HPDE6-E6E7 (cell line): ENCODE results near the gene OXCT2.
A peak's percentile ranks its signal among the peaks of the same experiment; 100 is the strongest.
"Not testable (repeated sequence)": the region's sequence is repeated elsewhere in the genome, so short reads cannot be mapped to it uniquely, and the experiment has no call there.

ENCODE experiments used
- DNase-seq: peaks from one replicate; pipeline ENCODE4 v3.0.0; 2011; ENCODE audit warnings: missing footprints; ENCODE audit errors: extremely low spot score

The OXCT2 gene

GRCh38 chr1:39771022-39771532 lies at the start of gene OXCT2:
OXCT2 (minus strand) TSS chr1:39771348; CDS start chr1:39771255, 93 bp downstream.
- not testable (repeated sequence) for DNase-seq

- DNase-seq, result no peak
These were observed 48.1 kb upstream of the OXCT2 start for GRCh38 chr1:39819091-39819812.

GRCh38 chr1:39818482-39818881 lies 47.3 kb upstream of the OXCT2 start:
- DNase-seq, result no peak

DNA sequence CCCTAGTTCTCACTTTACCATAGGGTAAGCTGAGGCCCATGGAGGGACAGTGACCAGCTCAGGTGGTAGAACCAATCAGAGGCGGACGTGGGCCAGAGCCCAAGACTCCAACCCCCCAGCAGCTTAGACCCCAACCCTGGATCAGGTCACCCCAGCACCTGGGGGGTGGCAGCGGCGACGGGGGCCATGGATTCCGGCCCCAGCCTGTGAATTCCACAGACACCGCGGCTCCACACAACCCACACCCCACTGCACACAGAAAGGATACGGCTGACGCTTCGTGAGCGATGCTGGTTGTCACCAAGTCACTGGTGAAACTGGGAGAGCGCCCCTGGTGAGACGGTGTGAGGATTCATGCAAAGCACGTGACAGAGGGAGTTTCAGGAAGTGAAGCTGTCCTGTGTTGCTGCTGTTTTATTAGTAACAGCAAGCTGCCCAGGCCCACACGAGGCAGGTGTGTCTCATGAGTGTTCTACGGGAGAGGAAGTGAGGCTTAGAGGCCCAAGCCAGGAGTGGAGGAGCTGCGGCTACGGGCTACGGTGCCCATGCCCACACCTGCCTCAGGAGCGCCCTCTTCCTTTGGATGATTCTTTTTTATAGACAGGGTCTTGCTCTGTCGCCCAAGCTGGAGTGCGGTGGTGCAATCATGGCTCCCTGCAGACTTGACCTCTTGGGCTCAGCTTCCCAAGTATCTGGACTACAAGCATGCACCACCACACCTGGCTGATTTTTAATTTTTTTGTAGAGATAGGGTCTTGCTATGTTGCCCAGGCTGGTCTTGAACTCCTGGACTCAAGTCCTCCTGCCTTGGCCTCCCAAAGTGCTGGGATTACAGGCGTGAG lies 46.2 kb upstream of the OXCT2 start:
- DNase-seq, result peak; percentile 83

DNA sequence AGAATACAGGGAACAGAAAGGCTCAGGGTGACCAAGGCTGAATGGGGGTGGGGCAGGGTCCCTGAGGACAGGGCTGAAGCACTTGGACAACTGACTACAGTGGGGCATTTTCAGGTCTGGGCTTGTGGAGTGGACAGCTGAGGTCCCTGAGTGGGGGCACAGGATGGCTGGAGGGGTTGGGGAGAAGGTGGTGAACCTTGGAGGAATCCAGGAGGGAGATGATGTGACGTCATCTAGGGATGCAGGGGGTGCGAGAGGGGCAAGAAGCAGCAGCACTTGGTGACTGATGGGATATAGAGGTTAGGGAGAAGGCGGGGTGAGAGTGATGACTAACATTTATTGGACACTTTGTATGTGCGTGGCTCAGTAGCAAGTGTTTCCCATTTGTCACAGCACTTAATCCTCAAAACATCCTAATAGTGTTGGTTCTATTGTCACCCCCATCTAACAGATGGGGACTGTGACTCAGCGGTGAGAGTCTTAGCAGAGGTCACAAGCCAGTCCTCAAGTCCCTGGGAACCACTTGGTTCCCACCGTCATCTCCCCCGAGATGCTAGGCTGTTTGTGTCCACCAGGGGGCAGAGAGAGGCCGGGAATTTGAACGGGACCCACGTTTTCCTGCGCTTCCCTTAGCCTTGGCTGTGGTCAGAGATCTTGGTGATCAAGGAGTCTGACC lies 45.4 kb upstream of the OXCT2 start:
- peak; percentile 58 for DNase-seq

GRCh38 chr1:39812913-39813312 lies 41.8 kb upstream of the OXCT2 start:
- DNase-seq, result no peak

GRCh38 chr1:39808784-39809517 lies 37.8 kb upstream of the OXCT2 start:
- no peak for DNase-seq

- no peak for DNase-seq
These were observed 34.2 kb upstream of the OXCT2 start for GRCh38 chr1:39805385-39805784.

DNA sequence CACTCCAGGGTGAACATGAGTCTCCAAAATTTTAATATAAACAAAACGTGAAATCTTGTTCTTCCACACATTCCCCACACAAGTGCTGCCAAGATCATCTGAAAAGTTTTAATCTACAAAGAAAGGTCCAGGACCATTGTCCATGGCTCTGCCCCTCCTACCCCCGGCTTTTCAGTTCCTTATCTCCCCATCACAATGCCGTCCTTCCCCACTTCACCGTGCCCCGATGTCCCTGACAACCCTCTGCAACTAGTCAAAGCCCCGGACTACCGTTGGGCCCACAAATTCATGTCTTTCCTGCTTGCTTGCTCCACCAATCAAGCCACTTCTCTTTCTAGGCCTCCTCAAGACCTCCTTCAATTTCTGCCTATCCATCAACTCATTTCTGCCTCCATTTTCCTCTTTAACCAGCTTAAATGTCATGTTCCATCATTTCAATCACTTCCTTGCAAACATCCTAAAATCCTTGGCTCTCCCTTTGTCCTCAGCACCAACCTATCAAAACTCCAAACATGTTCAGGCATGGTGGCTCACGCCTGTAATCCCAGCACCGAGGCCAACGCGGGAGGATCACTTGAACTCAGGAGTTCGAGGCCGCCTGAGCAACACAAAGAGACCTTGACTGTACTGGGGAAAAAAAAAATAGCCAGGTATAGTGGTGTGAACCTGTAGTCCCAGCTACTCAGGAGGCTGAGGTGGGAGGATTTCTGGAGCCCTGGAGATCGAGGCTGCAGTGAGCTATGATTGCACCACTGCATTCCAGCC lies 31.5 kb upstream of the OXCT2 start:
- DNase-seq, result no peak

DNA sequence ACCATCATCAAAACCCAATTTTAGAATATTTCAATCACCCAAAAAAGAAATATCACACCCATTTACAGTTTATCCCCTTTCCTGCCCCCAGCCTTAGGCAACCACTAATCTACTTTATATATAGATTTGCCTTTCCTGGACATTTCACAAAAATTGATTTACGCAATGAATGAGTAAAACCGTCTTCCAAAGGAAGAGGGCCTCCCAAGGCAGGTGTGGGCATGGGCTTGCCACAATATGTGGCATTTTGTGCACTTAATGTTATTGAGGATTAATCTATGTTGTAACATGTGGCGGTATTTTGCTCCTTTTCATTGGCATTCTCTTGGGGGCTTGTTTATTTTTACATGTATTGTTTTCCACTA lies 29.3 kb upstream of the OXCT2 start:
- DNase-seq, result no peak

- DNase-seq, result peak; percentile 97
These were observed 28.8 kb upstream of the OXCT2 start for GRCh38 chr1:39799770-39800470.

DNA sequence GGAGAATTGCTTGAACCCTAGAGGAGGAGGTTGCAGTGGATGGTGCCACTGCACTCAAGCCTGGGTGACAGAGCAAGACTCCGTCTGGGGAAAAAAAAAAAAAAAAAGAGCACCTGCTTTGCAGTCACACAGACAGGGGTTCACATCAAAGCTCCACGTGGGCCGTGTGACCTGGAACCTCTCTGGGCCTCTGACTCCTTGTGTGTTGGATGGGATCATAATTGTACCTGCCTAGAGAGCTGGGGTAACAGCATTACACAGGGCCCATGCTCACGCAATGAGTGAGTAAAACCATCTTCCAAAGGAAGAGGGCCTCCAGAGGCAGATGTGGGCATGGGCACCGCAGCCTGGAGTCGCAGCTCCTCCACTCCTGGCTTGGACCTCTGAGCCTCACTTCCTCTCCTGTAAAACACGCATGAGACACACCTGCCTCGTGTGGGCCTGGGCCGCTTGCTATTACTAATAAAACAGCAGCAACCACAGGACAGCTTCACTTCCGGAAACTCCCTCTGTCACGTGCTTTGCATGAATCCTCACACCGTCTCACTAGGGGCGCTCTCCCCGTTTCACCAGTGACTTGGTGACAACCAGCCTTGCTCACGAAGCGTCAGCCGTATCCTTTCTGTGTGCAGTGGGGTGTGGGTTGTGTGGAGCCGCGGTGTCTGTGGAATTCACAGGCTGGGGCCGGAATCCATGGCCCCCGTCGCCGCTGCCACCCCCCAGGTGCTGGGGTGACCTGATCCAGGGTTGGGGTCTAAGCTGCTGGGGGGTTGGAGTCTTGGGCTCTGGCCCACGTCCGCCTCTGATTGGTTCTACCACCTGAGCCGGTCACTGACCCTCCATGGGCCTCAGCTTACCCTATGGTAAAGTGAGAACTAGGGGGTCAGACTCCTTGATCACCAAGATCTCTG lies 28.0 kb upstream of the OXCT2 start:
- DNase-seq, result not testable (repeated sequence)

DNA sequence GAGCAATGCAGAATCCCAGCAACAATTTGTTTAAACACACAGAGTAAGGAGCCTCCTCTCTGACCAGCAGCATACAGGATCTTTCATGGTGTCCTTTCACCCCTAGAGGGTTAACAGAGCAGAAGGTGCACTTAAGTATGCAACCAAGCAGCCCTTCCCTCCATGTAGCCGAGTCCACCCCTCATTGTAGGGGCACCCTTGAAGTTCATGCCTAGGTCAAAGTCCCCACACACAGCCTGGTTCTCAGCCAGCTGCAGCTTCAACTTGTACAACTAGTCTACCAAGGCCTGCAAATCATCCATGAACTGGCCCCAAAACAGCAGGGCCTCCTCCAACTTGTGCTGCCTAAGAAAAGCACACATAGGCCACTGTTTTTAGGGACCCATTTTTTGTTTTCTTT lies 24.5 kb upstream of the OXCT2 start:
- DNase-seq, result no peak

- no peak for DNase-seq
These were observed 20.7 kb upstream of the OXCT2 start for GRCh38 chr1:39791838-39792237.

- DNase-seq, result no peak
These were observed 18.5 kb upstream of the OXCT2 start for GRCh38 chr1:39789571-39790110.

GRCh38 chr1:39788758-39789570 lies 17.8 kb upstream of the OXCT2 start, which contains the start of gene BMP8B:
BMP8B (minus strand) TSS chr1:39788865; CDS start chr1:39788485, 380 bp downstream.
- peak; percentile 79 for DNase-seq

GRCh38 chr1:39788426-39788757 lies 17.2 kb upstream of the OXCT2 start:
- no peak for DNase-seq

DNA sequence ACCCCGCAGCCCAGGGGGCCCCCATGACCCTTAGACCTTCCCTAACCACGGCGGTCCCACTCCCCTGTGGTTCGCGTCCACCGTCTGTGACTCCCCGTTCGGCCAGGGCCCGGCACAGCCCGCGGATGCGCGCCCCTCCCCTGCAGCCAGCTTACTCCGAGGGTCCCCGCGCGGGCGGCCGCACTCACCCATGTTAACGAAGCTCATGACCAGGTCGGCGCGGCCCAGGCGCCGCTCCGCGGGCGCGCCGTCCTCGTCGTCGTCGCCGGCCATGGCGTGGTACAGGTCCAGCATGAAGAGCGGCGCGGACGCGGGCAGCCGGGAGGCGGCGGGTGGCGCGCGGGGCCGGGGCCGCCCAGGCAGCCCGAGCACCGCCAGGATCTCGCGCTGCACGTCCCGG lies 16.8 kb upstream of the OXCT2 start:
- DNase-seq, result not testable (repeated sequence)
